HepG2 (cell line): ENCODE data around the gene IVD. TPM values are rescaled to one million over a fixed set of nuclear protein-coding genes. Genes with fewer than 3 reads are reported as not detected.
A peak's percentile ranks its signal among the peaks of the same experiment; 100 is the strongest.

Source experiments
- ATF3 ChIP-seq: sonication (generic); formaldehyde crosslinking; IDR thresholded peaks from 2 replicates; pipeline ENCODE4 v1.4.0; 2020; ENCODE audit warnings: missing genetic modification reagents
- FUBP1 ChIP-seq: sonication (generic); formaldehyde crosslinking; IDR thresholded peaks from 2 replicates; pipeline ENCODE4 v1.5.1; 2020; ENCODE audit warnings: missing genetic modification reagents, mild to moderate bottlenecking, borderline replicate concordance
- GATAD1 ChIP-seq: IDR thresholded peaks from 2 replicates; pipeline ENCODE4 v1.6.1; 2016; ENCODE audit warnings: missing genetic modification reagents, missing compliant biosample characterization
- KAT8 ChIP-seq: IDR thresholded peaks from 2 replicates; pipeline ENCODE4 v1.6.1; 2016; ENCODE audit warnings: missing genetic modification reagents, missing compliant biosample characterization
- MAZ ChIP-seq, 2 experiments: sonication (generic) in 1 of 2; formaldehyde crosslinking in 1 of 2; IDR thresholded peaks; 2 replicates each; pipeline versions ENCODE4 v1.5.0 to v1.6.1; 2012 to 2020; ENCODE audit warnings: low read depth in 2 of 2, mild to moderate bottlenecking in 2 of 2, borderline replicate concordance in 1 of 2, improper control_type of control experiment in 1 of 2, low read length in 1 of 2, missing genetic modification reagents in 1 of 2, moderate library complexity in 1 of 2
- RAD21 ChIP-seq: fragments of 450-650 bp; formaldehyde crosslinking; IDR thresholded peaks from 2 replicates; pipeline ENCODE4 v1.5.0; 2020; ENCODE audit warnings: mild to moderate bottlenecking
- SNAPC5 ChIP-seq: sonication (generic); formaldehyde crosslinking; IDR thresholded peaks from 2 replicates; pipeline ENCODE4 v1.8.1; 2023; ENCODE audit warnings: mild to moderate bottlenecking, missing genetic modification reagents, borderline replicate concordance
- SYNCRIP ChIP-seq: fragments of 200-400 bp; formaldehyde crosslinking; IDR thresholded peaks from 2 replicates; pipeline ENCODE4 v1.6.1; 2018; ENCODE audit warnings: mild to moderate bottlenecking, low read depth, low read length; ENCODE audit not compliant: insufficient read depth
- ZBTB49 ChIP-seq: sonication (generic); formaldehyde crosslinking; IDR thresholded peaks from 2 replicates; pipeline ENCODE4 v1.4.0; 2020; ENCODE audit warnings: missing genetic modification reagents, borderline replicate concordance
- ZNF142 ChIP-seq: sonication (generic); formaldehyde crosslinking; IDR thresholded peaks from 2 replicates; pipeline ENCODE4 v1.4.0; 2020; ENCODE audit warnings: missing genetic modification reagents
- ZNF234 ChIP-seq: sonication (generic); formaldehyde crosslinking; conservative IDR thresholded peaks from 2 replicates; pipeline ENCODE4 v1.5.1; 2020; ENCODE audit warnings: mild to moderate bottlenecking, missing genetic modification reagents
- ZNF274 ChIP-seq: sonication (generic); formaldehyde crosslinking; IDR thresholded peaks from 2 replicates; pipeline ENCODE4 v1.5.1; 2020; ENCODE audit warnings: mild to moderate bottlenecking, missing genetic modification reagents
- ZNF292 ChIP-seq: sonication (generic); formaldehyde crosslinking; IDR thresholded peaks from 2 replicates; pipeline ENCODE4 v1.8.1; 2022; ENCODE audit warnings: mild to moderate bottlenecking, low read depth, missing genetic modification reagents, borderline replicate concordance
- ZNF660 ChIP-seq: sonication (generic); formaldehyde crosslinking; IDR thresholded peaks from 2 replicates; pipeline ENCODE4 v1.5.1; 2020; ENCODE audit warnings: mild to moderate bottlenecking, low read depth, missing genetic modification reagents, borderline replicate concordance
- ZNF740 ChIP-seq: sonication (generic); formaldehyde crosslinking; IDR thresholded peaks from 2 replicates; pipeline ENCODE4 v1.4.0; 2020; ENCODE audit warnings: missing genetic modification reagents
- ZNF878 ChIP-seq: sonication (generic); formaldehyde crosslinking; IDR thresholded peaks from 2 replicates; pipeline ENCODE4 v1.8.1; 2023; ENCODE audit warnings: mild to moderate bottlenecking, missing genetic modification reagents, moderate library complexity
- polyA plus RNA-seq, 8 experiments: library from polyadenylated mRNA; depleted of rRNA in 3 of 8; stranded (reverse) in 7 of 8; unstranded in 1 of 8; fragments of >200 nt; fragmentation: Illumina TruSeq in 4 of 8; extraction: Trizol in 4 of 8; gene quantifications; 2 replicates each; pipeline versions ENCODE4 v1.2.1 to v1.2.3, GENCODE V29; 2011 to 2016; ENCODE audit warnings: low read depth in 4 of 8, missing spikeins in 1 of 8, mixed read lengths in 1 of 8; ENCODE audit not compliant: insufficient read depth in 1 of 8
- total RNA-seq, 5 experiments: library from RNA; depleted of rRNA; stranded (reverse); fragments of >200 nt; fragmentation: Illumina TruSeq; extraction: Trizol; gene quantifications; 2 replicates each; pipeline ENCODE4 v1.2.3, GENCODE V29; 2016; ENCODE audit warnings: low read depth in 1 of 5

The IVD gene
- total and polyA plus RNA-seq, 2 of the 13 experiments (the other 11 are each of a cell fraction or from before 2014, with no cell fraction given), result 48.0 to 53.9 TPM

GRCh38 chr15:40421246-40422157 lies 15.9 kb downstream of the IVD start (continued):
- TF ChIP-seq MAZ (IDR thresholded peaks at IDR 0.05; ENCODE audit: borderline replicate concordance, low read depth, low read length), result no peak
- TF ChIP-seq MAZ (CRISPR knock-in tag; IDR thresholded peaks at IDR 0.05; ENCODE audit: low read depth), result peak; percentile 53; the same call in 1 of the 2 replicates
- no peak for TF ChIP-seq FUBP1 (CRISPR knock-in tag)
- no peak for TF ChIP-seq SNAPC5 (CRISPR knock-in tag)
- no peak for TF ChIP-seq ZBTB49 (CRISPR knock-in tag)
- no peak for TF ChIP-seq ZNF878 (CRISPR knock-in tag)
- 0 out of 2 replicates have a peak, but pooled peaks have one; percentile 41 for TF ChIP-seq KAT8
- 0 out of 2 replicates have a peak, but pooled peaks have one; percentile 26 for TF ChIP-seq GATAD1 (CRISPR knock-in tag)
- TF ChIP-seq RAD21, result peak; percentile 94
- TF ChIP-seq ZNF234, result no peak
- no peak for TF ChIP-seq ZNF274
- TF ChIP-seq ZNF142 (CRISPR knock-in tag), result no peak
- TF ChIP-seq SYNCRIP, result no peak
- no peak for TF ChIP-seq ZNF660 (CRISPR knock-in tag)
- TF ChIP-seq ATF3 (CRISPR knock-in tag), result no peak
- no peak for TF ChIP-seq ZNF740 (CRISPR knock-in tag)
- no peak for TF ChIP-seq ZNF292
